Glutamatergic neuron (in vitro differentiated cells): ENCODE data around the gene KIAA1210. TPM values are rescaled to one million over a fixed set of nuclear protein-coding genes. Genes with fewer than 3 reads are reported as not detected.

Experiments
- DNase-seq: peaks from one replicate; pipeline ENCODE4 v3.0.0; 2022
- H3K27ac Mint-ChIP-seq: one replicate; pipeline ENCODE4 v1.8.0; 2020; ENCODE audit warnings: mild to moderate bottlenecking, mixed read lengths, inconsistent platforms; ENCODE audit not compliant: unreplicated experiment
- H3K27me3 Mint-ChIP-seq: one replicate; pipeline ENCODE4 v1.8.0; 2020; ENCODE audit warnings: mild to moderate bottlenecking, moderate library complexity, mixed read lengths, inconsistent platforms; ENCODE audit not compliant: unreplicated experiment
- H3K36me3 Mint-ChIP-seq: one replicate; pipeline ENCODE4 v1.8.0; 2020; ENCODE audit warnings: mild to moderate bottlenecking, mixed read lengths, inconsistent platforms; ENCODE audit not compliant: unreplicated experiment
- H3K4me1 Mint-ChIP-seq: one replicate; pipeline ENCODE4 v1.8.0; 2020; ENCODE audit warnings: mild to moderate bottlenecking, low read depth, mixed read lengths, inconsistent platforms; ENCODE audit not compliant: unreplicated experiment
- H3K4me3 Mint-ChIP-seq: one replicate; pipeline ENCODE4 v1.8.0; 2020; ENCODE audit warnings: mild to moderate bottlenecking, mixed read lengths, inconsistent platforms; ENCODE audit not compliant: unreplicated experiment
- H3K9me3 Mint-ChIP-seq: one replicate; pipeline ENCODE4 v1.8.0; 2020; ENCODE audit warnings: mild to moderate bottlenecking, moderate library complexity, mixed read lengths, inconsistent platforms; ENCODE audit not compliant: unreplicated experiment
- total RNA-seq: library from RNA; stranded (reverse); fragmentation: NEBNext Ultra II Directional; extraction: Animal tissue kit (Norgen Biotek cat#: 25700); gene quantifications from one replicate; pipeline ENCODE4 v1.2.1, GENCODE V29; 2021; ENCODE audit not compliant: unreplicated experiment
- TF ChIP-seq, protein P1 (sequence below): fragments of 200-600 bp; sonication (generic); IDR thresholded peaks from one replicate; pipeline ENCODE4 v1.5.0; 2021; ENCODE audit not compliant: partially characterized antibody, unreplicated experiment

KIAA1210 gene
- total RNA-seq, 1 donor from 2014 or later: 0.98 TPM

DNA sequence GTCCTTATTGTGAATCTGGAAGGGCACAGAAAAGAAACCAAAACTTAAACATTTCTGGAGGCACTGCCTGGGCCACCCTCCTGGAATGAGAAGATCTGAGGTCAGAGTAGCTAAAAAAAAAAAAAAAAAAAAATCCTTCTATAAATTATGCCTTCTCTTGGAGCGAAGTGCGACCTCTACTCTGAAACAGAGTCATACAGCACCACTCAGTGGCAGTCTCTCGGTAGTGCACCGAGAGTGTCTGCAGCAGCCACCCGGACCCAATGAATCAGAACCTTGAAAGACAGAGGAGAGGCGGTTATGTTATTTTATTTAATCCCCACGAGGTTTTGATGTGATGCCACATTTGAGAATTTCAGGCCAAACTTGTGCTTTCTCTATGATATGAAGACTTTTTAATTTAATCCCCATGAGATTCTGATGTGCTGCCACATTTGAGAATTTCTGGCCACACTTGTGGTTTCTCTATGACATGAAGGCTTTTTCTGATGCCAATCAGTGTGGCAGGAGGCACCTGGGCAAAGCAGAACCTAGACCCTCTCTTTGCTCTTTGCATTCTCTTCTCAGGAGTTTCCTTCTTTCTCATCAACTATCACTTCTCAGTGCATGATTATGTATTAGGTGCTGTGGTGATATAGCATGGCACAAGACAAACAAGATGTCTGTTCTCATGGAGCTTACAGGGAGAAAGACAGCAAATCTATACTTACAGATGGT is 60.4 kb downstream of the KIAA1210 start:
- no peak overlapping the region for H3K27ac Mint-ChIP-seq
- TF ChIP-seq, protein P1, sequence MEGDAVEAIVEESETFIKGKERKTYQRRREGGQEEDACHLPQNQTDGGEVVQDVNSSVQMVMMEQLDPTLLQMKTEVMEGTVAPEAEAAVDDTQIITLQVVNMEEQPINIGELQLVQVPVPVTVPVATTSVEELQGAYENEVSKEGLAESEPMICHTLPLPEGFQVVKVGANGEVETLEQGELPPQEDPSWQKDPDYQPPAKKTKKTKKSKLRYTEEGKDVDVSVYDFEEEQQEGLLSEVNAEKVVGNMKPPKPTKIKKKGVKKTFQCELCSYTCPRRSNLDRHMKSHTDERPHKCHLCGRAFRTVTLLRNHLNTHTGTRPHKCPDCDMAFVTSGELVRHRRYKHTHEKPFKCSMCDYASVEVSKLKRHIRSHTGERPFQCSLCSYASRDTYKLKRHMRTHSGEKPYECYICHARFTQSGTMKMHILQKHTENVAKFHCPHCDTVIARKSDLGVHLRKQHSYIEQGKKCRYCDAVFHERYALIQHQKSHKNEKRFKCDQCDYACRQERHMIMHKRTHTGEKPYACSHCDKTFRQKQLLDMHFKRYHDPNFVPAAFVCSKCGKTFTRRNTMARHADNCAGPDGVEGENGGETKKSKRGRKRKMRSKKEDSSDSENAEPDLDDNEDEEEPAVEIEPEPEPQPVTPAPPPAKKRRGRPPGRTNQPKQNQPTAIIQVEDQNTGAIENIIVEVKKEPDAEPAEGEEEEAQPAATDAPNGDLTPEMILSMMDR: peak; percentile 59
- DNase-seq: peak; percentile 57
- H3K4me3 Mint-ChIP-seq: no peak overlapping the region
- H3K36me3 Mint-ChIP-seq: no peaks in the 10 kb centered on the region
- H3K9me3 Mint-ChIP-seq: no peaks in the 10 kb centered on the region
- peaks cover 3% of the 10 kb centered on the region for H3K27me3 Mint-ChIP-seq
- H3K4me1 Mint-ChIP-seq: no peaks in the 10 kb centered on the region

DNA sequence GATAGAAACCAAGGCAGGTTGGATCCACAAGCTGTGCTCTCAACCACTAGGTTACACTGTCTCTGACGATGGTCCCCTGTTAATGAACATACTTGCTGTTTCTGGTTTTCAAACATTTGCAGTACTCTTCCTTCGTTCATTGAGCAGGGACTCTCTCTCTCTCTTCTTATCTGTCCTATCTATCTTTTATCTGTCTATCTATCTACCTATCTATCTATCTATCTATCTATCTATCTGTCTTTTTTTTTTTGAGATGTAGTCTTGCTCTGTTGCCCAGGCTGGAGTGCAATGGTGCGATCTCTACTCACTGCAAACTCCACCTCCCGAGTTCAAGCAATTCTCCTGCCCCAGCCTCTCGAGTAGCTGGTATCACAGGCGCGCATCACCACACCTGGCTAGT is 64.2 kb downstream of the KIAA1210 start:
- TF ChIP-seq, protein P1: no peak

DNA sequence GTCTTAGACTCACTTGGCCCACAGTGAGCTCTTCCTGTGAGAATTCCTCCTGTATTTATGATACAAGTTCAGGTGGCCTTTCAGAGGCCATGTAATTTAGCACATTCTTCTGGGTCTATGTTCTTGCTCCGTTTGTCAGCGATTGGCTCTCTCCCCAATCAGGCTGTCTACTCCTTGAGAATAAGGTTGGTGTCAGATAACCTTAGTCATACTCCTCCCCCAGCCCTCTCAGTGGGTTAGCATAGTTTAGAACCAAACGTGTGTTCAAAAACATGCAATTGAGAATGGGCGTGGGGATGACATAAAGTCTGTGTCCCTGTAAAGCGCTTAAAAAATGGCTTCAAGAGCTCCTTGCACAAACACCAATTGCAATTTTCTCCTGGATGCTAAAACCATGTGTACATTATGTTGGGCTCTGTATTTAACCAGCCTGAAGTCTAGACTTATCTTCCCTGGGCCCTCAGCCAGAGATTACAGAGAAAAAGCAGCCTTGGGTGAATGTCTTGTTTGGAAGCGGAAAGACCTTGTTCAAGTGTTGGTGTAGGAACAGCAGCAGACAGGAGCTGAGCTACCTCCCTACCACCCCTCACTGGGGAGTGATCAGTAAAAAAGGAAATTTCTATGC is 64.8 kb downstream of the KIAA1210 start:
- Mint-ChIP-seq H3K4me1 (no peaks in the 10 kb centered on the region), H3K9me3 (no peaks in the 10 kb centered on the region), H3K27me3 (peaks cover 3% of the 10 kb centered on the region), H3K36me3 (no peaks in the 10 kb centered on the region), H3K4me3 (no peak overlapping the region), H3K27ac (no peak overlapping the region)
- TF ChIP-seq, protein P1: no peak
- DNase-seq: no peak

More for the DNA sequence above, 64.2 kb downstream of the KIAA1210 start:
- Mint-ChIP-seq H3K27ac (no peak overlapping the region), H3K36me3 (no peaks in the 10 kb centered on the region), H3K4me3 (no peak overlapping the region), H3K27me3 (peaks cover 3% of the 10 kb centered on the region), H3K4me1 (no peaks in the 10 kb centered on the region), H3K9me3 (no peaks in the 10 kb centered on the region)
- no peak for DNase-seq

DNA sequence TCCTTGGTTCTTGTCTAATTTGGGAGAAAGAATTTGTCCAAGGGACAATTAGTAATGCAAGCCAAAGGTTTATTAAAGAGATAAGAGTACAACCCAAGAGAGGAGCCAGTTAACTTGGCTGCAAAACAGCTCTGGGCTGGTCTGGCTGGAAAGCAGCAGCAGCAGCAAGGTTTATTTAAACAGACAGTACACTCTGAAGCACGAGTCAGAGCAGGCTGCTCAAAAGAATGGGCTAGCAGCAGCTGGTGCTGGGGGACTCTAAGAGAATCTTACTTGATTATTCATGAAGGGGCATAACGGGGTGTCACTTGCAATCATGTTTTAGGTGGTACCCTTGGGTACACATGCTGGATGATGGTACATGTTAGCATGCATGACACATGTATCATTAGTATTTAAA is 71.9 kb downstream of the KIAA1210 start:
- H3K4me1 Mint-ChIP-seq: peaks cover 1% of the 10 kb centered on the region

DNA sequence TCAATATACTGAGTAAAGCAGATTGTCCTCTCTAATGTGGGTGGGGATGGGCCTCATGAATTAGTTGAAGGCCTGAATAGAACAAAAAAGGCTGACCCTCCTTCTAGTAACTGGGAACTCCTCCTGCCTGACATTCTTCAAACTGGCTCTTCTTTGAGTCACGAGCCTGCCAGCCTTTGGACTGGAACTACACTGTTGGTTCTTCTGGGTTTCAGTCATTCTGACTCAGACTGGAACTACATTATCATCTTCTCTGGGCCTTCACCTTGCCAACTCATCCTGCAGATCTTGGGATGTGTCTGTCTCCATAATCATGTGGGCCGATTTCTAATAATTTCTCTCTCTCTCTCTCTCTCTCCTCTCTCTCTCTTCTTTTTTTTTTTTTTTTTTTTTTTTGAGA is 81.7 kb downstream of the KIAA1210 start:
- Mint-ChIP-seq H3K9me3 (no peaks in the 10 kb centered on the region), H3K4me1 (no peaks in the 10 kb centered on the region), H3K36me3 (no peaks in the 10 kb centered on the region), H3K27me3 (no peaks in the 10 kb centered on the region), H3K4me3 (no peak overlapping the region), H3K27ac (no peak overlapping the region)
- TF ChIP-seq, protein P1: no peak
- no peak for DNase-seq

More for the DNA sequence above, 71.9 kb downstream of the KIAA1210 start:
- Mint-ChIP-seq H3K36me3 (no peaks in the 10 kb centered on the region), H3K9me3 (no peaks in the 10 kb centered on the region), H3K27ac (no peak overlapping the region), H3K4me3 (no peak overlapping the region), H3K27me3 (no peaks in the 10 kb centered on the region)
- TF ChIP-seq, protein P1: no peak
- no peak for DNase-seq
